HepG2 (cell line): ENCODE measurements around the gene CRY1. TPM values are rescaled to one million over a fixed set of nuclear protein-coding genes. Genes with fewer than 3 reads are reported as not detected.

ENCODE experiments used
- ATAC-seq: fragments of 200-7000 bp; cut with Tn5 transposase; 3 replicates; pipeline ENCODE4 v1.9.1; 2020; ENCODE audit warnings: mild to moderate bottlenecking, moderate library complexity
- BruUV-seq: library from RNA; stranded (reverse); fragments of 400-500 nt; replicated peaks from 2 replicates; lab custom pipeline; 2021; lab: Mats Ljungman, UMichigan
- CTCF ChIA-PET: fragments of 300-600 bp; formaldehyde crosslinking; extraction: SDS; loops from one replicate; lab custom pipeline; 2021; ENCODE audit warnings: low total read pairs, inconsistent platforms, low intra/inter-chr PET ratio; lab: Yijun Ruan, JAX
- POLR2A ChIA-PET: fragments of 350-600 bp; sonication (Branson Sonifier 250); formaldehyde crosslinking; loops from one replicate; lab custom pipeline; 2020; ENCODE audit warnings: antibody characterized with exemption, inconsistent platforms; lab: Yijun Ruan, JAX
- DNase-seq: peaks from one replicate; pipeline ENCODE4 v3.0.0-alpha.2; 2015; ENCODE audit warnings: low spot score
- FAIRE-seq: peaks from 3 replicates; lab custom pipeline; 2011; peaks lifted over from hg19 to GRCh38; lab: Jason Lieb, UNC
- H2AFZ ChIP-seq: one replicate; pipeline ENCODE4 v1.6.1; 2011; ENCODE audit warnings: low read length, inconsistent platforms
- H3K27ac ChIP-seq: fragments of 300-600 bp; 3 replicates; pipeline ENCODE4 v1.8.0; 2011; ENCODE audit warnings: mixed run types, mild to moderate bottlenecking, mixed read lengths, low read length, inconsistent platforms; ENCODE audit not compliant: insufficient read depth; ENCODE audit errors: extremely low read length
- H3K27me3 ChIP-seq, 2 experiments: fragments of 200-600 bp in 1 of 2; 2 replicates in 1 of 2; 3 replicates in 1 of 2; pipeline versions ENCODE4 v1.6.0 to v1.8.0; 2011; ENCODE audit warnings: low read length in 2 of 2, mild to moderate bottlenecking in 2 of 2, moderate library complexity in 2 of 2, inconsistent platforms in 1 of 2; ENCODE audit not compliant: insufficient read depth in 2 of 2, control insufficient read depth in 1 of 2
- H3K36me3 ChIP-seq, 2 experiments: fragments of 200-600 bp in 1 of 2; replicated peaks in 1 of 2; 2 replicates in 1 of 2; 3 replicates in 1 of 2; pipeline versions ENCODE4 v1.5.1 to v1.8.0; 2011; ENCODE audit warnings: low read length in 2 of 2, inconsistent platforms in 1 of 2; ENCODE audit not compliant: insufficient read depth in 2 of 2, control insufficient read depth in 1 of 2
- H3K4me1 ChIP-seq: 2 replicates; pipeline ENCODE4 v1.5.1; 2012; ENCODE audit warnings: low read length, inconsistent platforms; ENCODE audit not compliant: insufficient read depth
- H3K4me2 ChIP-seq: 2 replicates; pipeline ENCODE4 v1.6.0; 2011; ENCODE audit warnings: low read depth, low read length, inconsistent platforms
- H3K4me3 ChIP-seq, 3 experiments: fragments of 200-600 bp in 1 of 3; sonication (generic), shearing (Covaris generic) in 1 of 3; replicated peaks in 1 of 3; 2 replicates each; pipeline ENCODE4 v1.5.1; 2011 to 2016; ENCODE audit warnings: low read length in 3 of 3, inconsistent platforms in 2 of 3, low read depth in 2 of 3, mild to moderate bottlenecking in 2 of 3, control low read depth in 1 of 3, mixed read lengths in 1 of 3; ENCODE audit not compliant: insufficient read depth in 1 of 3
- H3K79me2 ChIP-seq: one replicate; pipeline ENCODE4 v1.6.1; 2011; ENCODE audit warnings: low read length, inconsistent platforms; ENCODE audit not compliant: insufficient read depth
- H3K9ac ChIP-seq: 2 replicates; pipeline ENCODE4 v1.6.0; 2011; ENCODE audit warnings: mild to moderate bottlenecking, low read depth, low read length, inconsistent platforms; ENCODE audit not compliant: insufficient read depth
- H3K9me3 ChIP-seq: 2 replicates; pipeline ENCODE4 v1.5.1; 2012; ENCODE audit warnings: mild to moderate bottlenecking, low read length
- H4K20me1 ChIP-seq: 2 replicates; pipeline ENCODE4 v1.6.0; 2011; ENCODE audit warnings: inconsistent platforms, mild to moderate bottlenecking, low read length, moderate library complexity; ENCODE audit not compliant: insufficient read depth
- ATM ChIP-seq: fragments of 450-650 bp; IDR thresholded peaks from 2 replicates; pipeline ENCODE4 v1.7.1; 2017; ENCODE audit warnings: mild to moderate bottlenecking, borderline replicate concordance
- HNRNPUL1 ChIP-seq: fragments of 200-400 bp; formaldehyde crosslinking; IDR thresholded peaks from 2 replicates; pipeline ENCODE4 v1.6.1; 2017; ENCODE audit warnings: low read depth, mild to moderate bottlenecking, low read length, moderate library complexity
- HOXA7 ChIP-seq: sonication (generic); formaldehyde crosslinking; IDR thresholded peaks from 2 replicates; pipeline ENCODE4 v1.8.1; 2022; ENCODE audit warnings: mild to moderate bottlenecking, missing genetic modification reagents, moderate library complexity
- PHF5A ChIP-seq: IDR thresholded peaks from one replicate; pipeline ENCODE4 v1.6.1; 2018; ENCODE audit warnings: low read depth, missing genetic modification reagents; ENCODE audit not compliant: unreplicated experiment
- PLSCR1 ChIP-seq: sonication (generic); formaldehyde crosslinking; IDR thresholded peaks from 2 replicates; pipeline ENCODE4 v1.5.0; 2020; ENCODE audit warnings: missing genetic modification reagents, mild to moderate bottlenecking, borderline replicate concordance
- PPARG ChIP-seq: conservative IDR thresholded peaks from 2 replicates; pipeline ENCODE4 v1.6.1; 2016; ENCODE audit warnings: missing biosample characterization, missing genetic modification reagents
- SMC3 ChIP-seq: IDR thresholded peaks from 2 replicates; pipeline ENCODE4 v1.6.1; 2011; ENCODE audit warnings: low read length, improper control_type of control experiment
- TARDBP ChIP-seq: sonication (generic); formaldehyde crosslinking; IDR thresholded peaks from 2 replicates; pipeline ENCODE4 v1.8.0; 2022; ENCODE audit warnings: mild to moderate bottlenecking, missing genetic modification reagents
- ZNF350 ChIP-seq: sonication (generic); formaldehyde crosslinking; IDR thresholded peaks from 2 replicates; pipeline ENCODE4 v1.4.0; 2020; ENCODE audit warnings: mild to moderate bottlenecking, low read depth, missing genetic modification reagents, borderline replicate concordance
- ZNF44 ChIP-seq: sonication (generic); formaldehyde crosslinking; IDR thresholded peaks from 2 replicates; pipeline ENCODE4 v1.5.1; 2020; ENCODE audit warnings: mild to moderate bottlenecking, missing genetic modification reagents
- ZNF557 ChIP-seq: sonication (generic); formaldehyde crosslinking; IDR thresholded peaks from 2 replicates; pipeline ENCODE4 v1.4.0; 2020; ENCODE audit warnings: missing genetic modification reagents
- ZNF598 ChIP-seq: sonication (generic); formaldehyde crosslinking; IDR thresholded peaks from 2 replicates; pipeline ENCODE4 v1.5.1; 2020; ENCODE audit warnings: mild to moderate bottlenecking, missing genetic modification reagents, borderline replicate concordance
- ZNF646 ChIP-seq: sonication (generic); formaldehyde crosslinking; IDR thresholded peaks from 2 replicates; pipeline ENCODE4 v1.9.0; 2021; ENCODE audit warnings: mild to moderate bottlenecking, missing genetic modification reagents
- ZNF770 ChIP-seq: sonication (generic); formaldehyde crosslinking; IDR thresholded peaks from 2 replicates; pipeline ENCODE4 v1.5.0; 2020; ENCODE audit warnings: mild to moderate bottlenecking, missing genetic modification reagents
- ZNF878 ChIP-seq: sonication (generic); formaldehyde crosslinking; IDR thresholded peaks from 2 replicates; pipeline ENCODE4 v1.8.1; 2023; ENCODE audit warnings: mild to moderate bottlenecking, missing genetic modification reagents, moderate library complexity
- ZNF891 ChIP-seq: sonication (generic); formaldehyde crosslinking; IDR thresholded peaks from 2 replicates; pipeline ENCODE4 v1.5.0; 2020; ENCODE audit warnings: mild to moderate bottlenecking, missing genetic modification reagents
- ZSCAN31 ChIP-seq: sonication (generic); formaldehyde crosslinking; IDR thresholded peaks from 2 replicates; pipeline ENCODE4 v1.5.0; 2020; ENCODE audit warnings: low read depth, mild to moderate bottlenecking, missing genetic modification reagents
- in situ Hi-C: cut with HindIII; loops from 2 replicates; pipeline ENCODE4 v1.10.0; 2017; ENCODE audit warnings: low pct_unique_long_range_greater_than_20kb; ENCODE audit not compliant: extremely low pct_ligation_motif_present
- intact Hi-C: fragments of 100-400 bp; cut with micrococcal nuclease; formaldehyde crosslinking; loops from one replicate; pipeline ENCODE4 v1.10.0; 2022; ENCODE audit not compliant: unreplicated experiment
- polyA plus RNA-seq, 8 experiments: library from polyadenylated mRNA; depleted of rRNA in 3 of 8; stranded (reverse) in 7 of 8; unstranded in 1 of 8; fragments of >200 nt; fragmentation: Illumina TruSeq in 4 of 8; extraction: Trizol in 4 of 8; gene quantifications; 2 replicates each; pipeline versions ENCODE4 v1.2.1 to v1.2.3, GENCODE V29; 2011 to 2016; ENCODE audit warnings: low read depth in 4 of 8, missing spikeins in 1 of 8, mixed read lengths in 1 of 8; ENCODE audit not compliant: insufficient read depth in 1 of 8
- total RNA-seq, 5 experiments: library from RNA; depleted of rRNA; stranded (reverse); fragments of >200 nt; fragmentation: Illumina TruSeq; extraction: Trizol; gene quantifications; 2 replicates each; pipeline ENCODE4 v1.2.3, GENCODE V29; 2016; ENCODE audit warnings: low read depth in 1 of 5

CRY1 gene
- total and polyA plus RNA-seq, 2 of the 13 experiments (the other 11 are each of a cell fraction or from before 2014, with no cell fraction given) = 11.4 to 13.9 TPM

- Histone ChIP-seq H3K9me3 (no peaks in the 10 kb centered on the region), H4K20me1 (no peaks in the 10 kb centered on the region), H2AFZ (no peak overlapping the region), H3K27ac (no peak overlapping the region), H3K9ac (no peak overlapping the region), H3K79me2 (no peaks in the 10 kb centered on the region), H3K36me3 (no peaks in the 10 kb centered on the region), H3K4me3 (no peak overlapping the region), H3K4me2 (no peak overlapping the region), H3K27me3 (0 out of 5 replicates have a peak, but pooled peaks cover 0 to 9% of the 10 kb centered on the region in 2 experiments), H3K4me1 (peaks cover 32% of the 10 kb centered on the region)
- ChIA-PET POLR2A (no interaction called here), CTCF (interaction anchor here (1.6 to 2.0 kb wide), 2 partner anchors 11 to 90 kb away, joined by 5 to 11 read pairs; no protein-coding TSS in a partner anchor)
- ATAC-seq (no peak), DNase-seq (no peak), FAIRE-seq (no peak)
- intact Hi-C loops = no loop called here
- TF ChIP-seq PHF5A (no peak), SMC3 (no peak), ZNF646 (CRISPR knock-in tag) (no peak), ZNF878 (CRISPR knock-in tag) (no peak), TARDBP (no peak), ZNF350 (no peak), ZNF598 (CRISPR knock-in tag) (no peak), ATM (no peak), PPARG (no peak), ZSCAN31 (no peak), ZNF770 (CRISPR knock-in tag) (no peak), HNRNPUL1 (no peak), PLSCR1 (CRISPR knock-in tag) (no peak), ZNF557 (no peak), HOXA7 (CRISPR knock-in tag) (no peak), ZNF44 (CRISPR knock-in tag) (no peak), ZNF891 (CRISPR knock-in tag) (no peak)
- in situ Hi-C loops = no loop called here
- BruUV-seq = no TSS peak
These were observed 10.2 kb upstream of the CRY1 start for GRCh38 chr12:107103516-107103915.
